B cell (primary cell): ENCODE measurements around the gene ACOT4. TPM values are rescaled to one million over a fixed set of nuclear protein-coding genes. Genes with fewer than 3 reads are reported as not detected.
"Not testable (repeated sequence)": the region's sequence is repeated elsewhere in the genome, so short reads cannot be mapped to it uniquely, and the experiment has no call there.

Experiments used
- ATAC-seq: fragments of 200-7000 bp; cut with Tn5 transposase; one replicate; pipeline ENCODE4 v1.10.0; 2021; ENCODE audit warnings: low read depth, mild to moderate bottlenecking, moderate number of reproducible peaks, moderate library complexity
- CTCF ChIA-PET: fragments of 350-600 bp; sonication (Branson Sonifier 250); formaldehyde crosslinking; loops from one replicate; lab custom pipeline; 2021; ENCODE audit warnings: antibody characterized with exemption, inconsistent platforms; lab: Charles Lee
- POLR2A ChIA-PET: fragments of 350-600 bp; sonication (Branson Sonifier 250); formaldehyde crosslinking; loops from one replicate; lab custom pipeline; 2021; ENCODE audit warnings: antibody characterized with exemption; lab: Charles Lee
- DNase-seq: peaks from one replicate; pipeline ENCODE4 v3.0.0; 2013
- H2AFZ ChIP-seq: 2 replicates; pipeline ENCODE4 v1.6.1; 2012; ENCODE audit warnings: mild to moderate bottlenecking, low read depth, low read length; ENCODE audit not compliant: insufficient read depth, poor library complexity, severe bottlenecking
- H3K27ac ChIP-seq, 2 donors: 1 replicate in 1 of 2; 2 replicates in 1 of 2; pipeline ENCODE4 v1.5.1; 2012 to 2013; ENCODE audit warnings: low read length in 2 of 2, mild to moderate bottlenecking in 2 of 2, moderate library complexity in 1 of 2
- H3K27me3 ChIP-seq, 4 experiments: fragments of 200-600 bp in 1 of 4; sonication (generic) in 1 of 4; replicated peaks in 1 of 4; 1 replicate in 2 of 4; 2 replicates in 2 of 4; pipeline versions ENCODE4 v1.6.1 to v1.7.0; 2013 to 2016; ENCODE audit warnings: low read length in 3 of 4, mild to moderate bottlenecking in 2 of 4, mixed read lengths in 1 of 4, moderate library complexity in 1 of 4; ENCODE audit not compliant: insufficient read depth in 4 of 4, control insufficient read depth in 3 of 4; ENCODE audit errors: control extremely low read depth in 1 of 4
- H3K36me3 ChIP-seq, 2 experiments: replicated peaks in 1 of 2; 1 replicate in 1 of 2; 2 replicates in 1 of 2; pipeline versions ENCODE4 v1.6.1 to v1.7.1; 2013; ENCODE audit warnings: low read length in 1 of 2; ENCODE audit not compliant: insufficient read depth in 2 of 2, control insufficient read depth in 1 of 2; ENCODE audit errors: control extremely low read depth in 1 of 2, extremely low read depth in 1 of 2
- H3K4me1 ChIP-seq, 2 donors: fragments of 200-600 bp in 1 of 2; sonication (generic) in 1 of 2; 1 replicate in 1 of 2; 2 replicates in 1 of 2; pipeline versions ENCODE4 v1.5.1 to v1.6.1; 2013 to 2017; ENCODE audit warnings: low read length in 2 of 2; ENCODE audit not compliant: control insufficient read depth in 2 of 2, insufficient read depth in 2 of 2
- H3K4me2 ChIP-seq: replicated peaks from 2 replicates; pipeline ENCODE3; 2012; ENCODE audit warnings: mild to moderate bottlenecking, low read depth, low read length; ENCODE audit not compliant: poor library complexity, severe bottlenecking
- H3K4me3 ChIP-seq, 5 experiments: fragments of 200-600 bp in 1 of 5; sonication (generic) in 1 of 5; 1 replicate in 3 of 5; 2 replicates in 2 of 5; pipeline versions ENCODE4 v1.5.1 to v1.7.0; 2011 to 2016; ENCODE audit warnings: low read length in 4 of 5, mild to moderate bottlenecking in 4 of 5, low read depth in 2 of 5, control low read depth in 1 of 5, moderate library complexity in 1 of 5; ENCODE audit not compliant: insufficient read depth in 1 of 5; ENCODE audit errors: control extremely low read depth in 1 of 5, extremely low read depth in 1 of 5
- H3K79me2 ChIP-seq: fragments of 200-600 bp; sonication (generic); one replicate; pipeline ENCODE4 v1.6.0; 2016; ENCODE audit warnings: low read length; ENCODE audit not compliant: control insufficient read depth, insufficient read depth
- H3K9ac ChIP-seq: fragments of 200-600 bp; sonication (generic); 2 replicates; pipeline ENCODE4 v1.6.1; 2017; ENCODE audit warnings: mild to moderate bottlenecking, low read length, moderate library complexity
- H3K9me3 ChIP-seq, 3 donors: one replicate each; pipeline versions ENCODE4 v1.6.1 to v1.7.1; 2013; ENCODE audit warnings: low read length in 2 of 3; ENCODE audit not compliant: control insufficient read depth in 2 of 3, insufficient read depth in 1 of 3; ENCODE audit errors: control extremely low read depth in 1 of 3
- H4K20me1 ChIP-seq: 2 replicates; pipeline ENCODE4 v1.6.0; 2012; ENCODE audit warnings: mild to moderate bottlenecking, low read length; ENCODE audit not compliant: insufficient read depth, control insufficient read depth, poor library complexity, severe bottlenecking
- H3K27ac Mint-ChIP-seq: one replicate; pipeline ENCODE4 v1.8.0; 2021; ENCODE audit warnings: mixed read lengths
- H3K27me3 Mint-ChIP-seq: one replicate; pipeline ENCODE4 v1.8.0; 2021; ENCODE audit warnings: mixed read lengths
- H3K4me1 Mint-ChIP-seq: one replicate; pipeline ENCODE4 v1.8.0; 2021; ENCODE audit warnings: mixed read lengths
- H3K4me3 Mint-ChIP-seq: one replicate; pipeline ENCODE4 v1.8.0; 2021; ENCODE audit warnings: mixed read lengths
- H3K9me3 Mint-ChIP-seq: one replicate; pipeline ENCODE4 v1.8.0; 2022; ENCODE audit warnings: mixed read lengths; ENCODE audit not compliant: insufficient read depth
- EZH2 ChIP-seq: IDR thresholded peaks from 2 replicates; pipeline ENCODE4 v1.6.1; 2012; ENCODE audit warnings: borderline replicate concordance, low read depth, mild to moderate bottlenecking, moderate library complexity, low read length; ENCODE audit not compliant: insufficient read depth, poor library complexity, severe bottlenecking
- WGBS: methylation state at CpG from one replicate; pipeline ENCODE4 v1.1.5; 2013; ENCODE audit warnings: missing lambda C conversion rate; ENCODE audit not compliant: insufficient coverage; 5-methylcytosine and 5-hydroxymethylcytosine counted together
- intact Hi-C: fragments of 100-400 bp; cut with micrococcal nuclease; formaldehyde crosslinking; loops from one replicate; pipeline ENCODE4 v1.10.0; 2022
- polyA plus RNA-seq: library from polyadenylated mRNA; depleted of rRNA; stranded (reverse); fragments of >200 nt; gene quantifications from 2 replicates; pipeline ENCODE4 v1.2.3, GENCODE V29; 2012
- total RNA-seq, 2 donors: library from RNA; stranded (reverse); fragments of 120-200 nt in 1 of 2; gene quantifications; 1 replicate in 1 of 2; 2 replicates in 1 of 2; pipeline versions ENCODE4 v1.2.3 to v1.2.4, GENCODE V29; 2013 to 2022
- TF ChIP-seq, protein P1 (sequence below): fragments of 200-600 bp; IDR thresholded peaks from one replicate; pipeline ENCODE4 v1.8.0; 2022; ENCODE audit warnings: antibody characterized with exemption, mild to moderate bottlenecking

Gene ACOT4
- total and polyA plus RNA-seq, 2 donors (not counting 1 experiment from before 2014, with no cell fraction given) = 0.19 to 0.42 TPM

DNA sequence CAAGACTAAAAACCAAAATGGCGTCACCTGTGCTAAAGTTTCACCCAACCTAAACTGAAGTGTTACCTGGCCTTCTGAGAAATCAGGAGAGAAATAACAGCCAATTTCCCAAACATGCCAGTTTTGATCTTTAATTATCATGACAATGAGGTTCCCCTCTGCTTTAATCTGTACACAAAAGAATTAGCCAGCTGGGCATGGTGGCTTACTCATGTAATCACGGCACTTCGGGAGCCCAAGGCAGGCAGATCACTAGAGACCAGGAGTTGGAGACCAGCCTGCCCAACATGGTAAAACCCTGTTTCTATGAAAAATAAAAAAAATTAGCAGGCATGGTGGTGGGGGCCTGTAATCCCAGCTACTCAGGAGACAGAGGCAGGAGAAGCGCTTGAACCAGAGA lies 37.8 kb upstream of the ACOT4 start:
- no peak overlapping the region for H3K4me3 ChIP-seq
- intact Hi-C loops = no loop called here
- Mint-ChIP-seq H3K4me1 (peaks cover 1% of the 10 kb centered on the region), H3K9me3 (peaks cover 2% of the 10 kb centered on the region), H3K27ac (no peak overlapping the region), H3K4me3 (no peak overlapping the region), H3K27me3 (no peaks in the 10 kb centered on the region)
- ChIA-PET CTCF (no interaction called here), POLR2A (no interaction called here)
- 100% methylated on average over 2 of the region's 4 CpGs for WGBS
- no peaks in the 10 kb centered on the region for H3K9me3 ChIP-seq
- no peaks in the 10 kb centered on the region for H3K79me2 ChIP-seq
- H3K4me1 ChIP-seq = no peaks in the 10 kb centered on the region
- no peak overlapping the region for H2AFZ ChIP-seq
- H3K27ac ChIP-seq = no peak overlapping the region
- no peak overlapping the region for H3K9ac ChIP-seq
- H3K4me2 ChIP-seq = no peak overlapping the region
- H4K20me1 ChIP-seq = no peaks in the 10 kb centered on the region
- TF ChIP-seq EZH2 = no peak
- TF ChIP-seq, protein P1, sequence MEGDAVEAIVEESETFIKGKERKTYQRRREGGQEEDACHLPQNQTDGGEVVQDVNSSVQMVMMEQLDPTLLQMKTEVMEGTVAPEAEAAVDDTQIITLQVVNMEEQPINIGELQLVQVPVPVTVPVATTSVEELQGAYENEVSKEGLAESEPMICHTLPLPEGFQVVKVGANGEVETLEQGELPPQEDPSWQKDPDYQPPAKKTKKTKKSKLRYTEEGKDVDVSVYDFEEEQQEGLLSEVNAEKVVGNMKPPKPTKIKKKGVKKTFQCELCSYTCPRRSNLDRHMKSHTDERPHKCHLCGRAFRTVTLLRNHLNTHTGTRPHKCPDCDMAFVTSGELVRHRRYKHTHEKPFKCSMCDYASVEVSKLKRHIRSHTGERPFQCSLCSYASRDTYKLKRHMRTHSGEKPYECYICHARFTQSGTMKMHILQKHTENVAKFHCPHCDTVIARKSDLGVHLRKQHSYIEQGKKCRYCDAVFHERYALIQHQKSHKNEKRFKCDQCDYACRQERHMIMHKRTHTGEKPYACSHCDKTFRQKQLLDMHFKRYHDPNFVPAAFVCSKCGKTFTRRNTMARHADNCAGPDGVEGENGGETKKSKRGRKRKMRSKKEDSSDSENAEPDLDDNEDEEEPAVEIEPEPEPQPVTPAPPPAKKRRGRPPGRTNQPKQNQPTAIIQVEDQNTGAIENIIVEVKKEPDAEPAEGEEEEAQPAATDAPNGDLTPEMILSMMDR = no peak
- ATAC-seq (no peak), DNase-seq (no peak)
- H3K36me3 ChIP-seq = no peaks in the 10 kb centered on the region
- H3K27me3 ChIP-seq = no peaks in the 10 kb centered on the region

DNA sequence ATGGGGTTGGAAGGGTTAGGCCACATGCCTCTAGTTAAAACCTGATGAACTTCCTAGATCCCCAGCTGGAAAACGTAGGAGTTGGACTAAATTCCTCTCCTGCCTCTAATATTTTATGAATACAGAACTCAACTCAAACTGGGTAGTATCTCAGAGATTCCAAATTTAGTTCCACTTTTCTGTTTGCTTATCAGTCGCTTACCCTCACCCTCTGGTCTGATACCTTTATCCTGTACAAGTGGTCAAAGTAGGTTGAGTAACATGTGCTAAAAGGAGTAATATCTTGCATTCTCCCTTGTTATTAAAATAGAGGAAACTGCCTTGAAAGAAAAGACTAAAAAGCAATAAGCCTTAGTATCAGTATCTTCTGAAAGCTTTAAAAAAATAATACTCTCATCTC lies 34.5 kb upstream of the ACOT4 start:
- H3K27me3 Mint-ChIP-seq, H3K27ac ChIP-seq, H3K4me1 Mint-ChIP-seq, CTCF ChIA-PET, H3K27ac Mint-ChIP-seq, H3K4me2 ChIP-seq, DNase-seq, H3K9ac ChIP-seq, H3K79me2 ChIP-seq, POLR2A ChIA-PET, intact Hi-C loops, H3K27me3 ChIP-seq, H3K9me3 ChIP-seq, H3K4me3 Mint-ChIP-seq, ATAC-seq, H3K9me3 Mint-ChIP-seq, H3K4me3 ChIP-seq, H3K36me3 ChIP-seq, H4K20me1 ChIP-seq, H3K4me1 ChIP-seq, H2AFZ ChIP-seq: not testable (repeated sequence)
- WGBS = no CpG with 5 or more reads among the region's 2 CpGs

DNA sequence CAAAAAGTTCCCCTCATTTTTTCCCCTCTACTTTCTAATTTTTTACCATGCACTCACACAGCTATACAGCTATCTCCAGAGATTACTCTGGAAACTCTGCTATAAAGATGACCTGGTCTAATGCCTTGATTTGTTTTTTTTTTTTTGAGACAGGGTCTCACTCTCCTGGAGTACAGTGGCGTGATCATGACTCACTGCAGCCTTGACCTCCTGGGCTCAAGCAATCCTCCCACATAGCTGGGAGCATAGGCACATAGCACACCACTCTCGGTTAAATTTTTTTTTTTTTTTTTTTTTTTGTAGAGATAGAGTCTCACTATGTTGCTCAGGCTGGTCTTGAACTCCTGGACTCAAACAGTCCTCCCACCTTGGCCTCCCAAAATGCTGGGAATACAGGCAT lies 33.4 kb upstream of the ACOT4 start:
- H3K36me3 ChIP-seq, H3K9ac ChIP-seq, H3K9me3 Mint-ChIP-seq, H3K4me3 Mint-ChIP-seq, POLR2A ChIA-PET, H3K79me2 ChIP-seq, H3K27ac ChIP-seq, H3K27ac Mint-ChIP-seq, H3K4me1 ChIP-seq, H3K4me2 ChIP-seq, H2AFZ ChIP-seq, H3K4me1 Mint-ChIP-seq, ATAC-seq, intact Hi-C loops, DNase-seq, H3K4me3 ChIP-seq, CTCF ChIA-PET, H3K27me3 Mint-ChIP-seq, H4K20me1 ChIP-seq, H3K27me3 ChIP-seq: not testable (repeated sequence)
- no CpG with 5 or more reads among the region's 2 CpGs for WGBS
- H3K9me3 ChIP-seq = peaks cover 0 to 15% (median 0%) of the 10 kb centered on the region in 3 donors
